Right cardiac atrium (tissue), 5 donors: ENCODE data around the gene ITGAX. TPM values are rescaled to one million over a fixed set of nuclear protein-coding genes. Genes with fewer than 3 reads are reported as not detected.
A peak's percentile ranks its signal among the peaks of the same experiment; 100 is the strongest.
"Not testable (repeated sequence)": the region's sequence is repeated elsewhere in the genome, so short reads cannot be mapped to it uniquely, and the experiment has no call there.

Experiments used
- ATAC-seq, 2 donors: fragments of 200-7000 bp; cut with Tn5 transposase; one replicate each; pipeline versions ENCODE4 v1.8.0 to v1.9.1; 2020; ENCODE audit warnings: moderate library complexity in 2 of 2, mild to moderate bottlenecking in 1 of 2
- DNase-seq, 3 donors: peaks; one replicate each; pipeline ENCODE4 v3.0.0-alpha.2; 2020
- H3K27ac ChIP-seq: one replicate; pipeline ENCODE4 v1.5.1; 2013; ENCODE audit warnings: mild to moderate bottlenecking, low read length, control low read depth, moderate library complexity
- H3K27me3 ChIP-seq: one replicate; pipeline ENCODE4 v1.6.1; 2013; ENCODE audit not compliant: control insufficient read depth, insufficient read depth
- H3K4me1 ChIP-seq: one replicate; pipeline ENCODE4 v1.6.1; 2013; ENCODE audit warnings: low read length; ENCODE audit not compliant: control insufficient read depth, insufficient read depth
- H3K4me3 ChIP-seq: one replicate; pipeline ENCODE4 v1.5.1; 2013; ENCODE audit warnings: low read length, control low read depth
- H3K9me3 ChIP-seq: one replicate; pipeline ENCODE4 v1.6.1; 2013; ENCODE audit warnings: low read length; ENCODE audit not compliant: control insufficient read depth
- WGBS: extraction: QIAGEN DNeasy Blood & Tissue Kit; methylation state at CpG from one replicate; pipeline ENCODE4 v1.1.7; 2013; 5-methylcytosine and 5-hydroxymethylcytosine counted together
- intact Hi-C, 4 donors: fragments of 100-400 bp; cut with DNase I; formaldehyde crosslinking; loops; one replicate each; pipeline versions ENCODE4 v1.11.0 to v1.14.0; 2022 to 2023
- long read RNA-seq, 4 donors: library from polyadenylated mRNA; unstranded; transcript quantifications; one replicate each; pipeline ENCODE4 v2.0.0, GENCODE V29; 2020 to 2021
- polyA plus RNA-seq: library from polyadenylated mRNA; stranded (reverse); fragments of 200-250 nt; gene quantifications from one replicate; pipeline ENCODE4 v1.2.3, GENCODE V29; 2013
- total RNA-seq, 4 donors: library from RNA; stranded (reverse); fragmentation: NEBNext Ultra II Directional; extraction: Animal tissue kit (Norgen Biotek cat#: 25700); gene quantifications; one replicate each; pipeline ENCODE4 v1.2.1, GENCODE V29; 2021
- donor health status: healthy with polysubstance abuse.
- donor health status: DM: no; HTN: yes; CAD: no.
- donor health status: DM: no; HTN: no; CAD: no.
- donor health status: DM: no; HTN: yes; CAD: no; lungs with severe emphysema.
- donor health status: DM: yes; HTN: yes; CAD: no.

The ITGAX gene
- total RNA-seq (1 to 10 TPM; 1.6 to 2.1 (median 1.9) TPM), polyA plus RNA-seq (1.1 TPM)
- long read RNA-seq, donor 1, partial matches to known transcripts, result 1 of 2 reads
- long read RNA-seq, donor 1, other reads (novel, unspliced or antisense), result 1 of 2 reads
- long read RNA-seq, donor 2, result 0 reads
- long read RNA-seq, donor 3, partial matches to known transcripts, result 0 of 1 reads
- long read RNA-seq, donor 3, other reads (novel, unspliced or antisense), result 1 of 1 reads
- long read RNA-seq, donor 4, result 0 reads

DNA sequence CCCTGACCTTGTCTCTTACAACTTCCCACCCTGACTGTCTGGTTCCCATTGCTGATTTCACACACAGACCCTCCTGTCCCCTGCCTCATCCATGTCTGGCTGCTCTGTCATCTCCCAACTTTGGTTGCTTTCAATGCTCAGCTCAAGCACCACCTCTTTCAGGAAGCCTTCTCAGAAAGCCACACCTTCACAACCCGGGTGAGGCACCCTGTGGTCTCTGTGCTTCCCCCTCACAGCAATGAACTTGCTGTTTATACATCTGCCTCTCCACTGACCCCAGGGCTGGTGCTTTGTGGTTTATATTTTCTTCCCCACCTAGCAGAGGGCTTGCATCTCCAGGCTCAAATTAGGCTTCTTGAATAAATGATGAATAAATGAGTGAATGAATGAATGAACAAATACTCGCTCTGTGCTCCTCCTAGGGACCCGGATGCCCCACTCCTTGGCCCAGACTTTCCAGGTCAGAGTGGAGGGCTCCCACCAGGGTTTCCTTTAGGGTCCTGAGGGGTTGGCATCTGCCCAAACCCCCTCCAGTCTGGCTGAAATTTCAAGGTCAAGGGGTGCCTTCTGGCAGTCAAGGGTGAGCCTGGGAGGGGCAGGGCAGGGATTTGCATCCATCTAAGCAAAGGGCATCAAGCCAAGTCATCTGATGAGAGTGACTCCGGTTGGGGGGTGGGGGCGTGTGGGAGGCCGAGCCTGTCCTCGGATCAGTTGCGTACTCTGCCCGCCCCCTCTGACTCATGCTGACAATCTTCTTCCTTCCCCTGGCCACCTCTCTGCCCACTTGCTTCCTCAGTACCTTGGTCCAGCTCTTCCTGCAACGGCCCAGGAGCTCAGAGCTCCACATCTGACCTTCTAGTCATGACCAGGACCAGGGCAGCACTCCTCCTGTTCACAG, at the start of gene ITGAX:
Gene ITGAX, plus strand, starts transcription at position 783 of the 898 bp plus-strand sequence. Its CDS starts 79 bp downstream, at position 862.
- Histone ChIP-seq H3K4me3 (no peak within 1 kb of the TSS), H3K27ac (no peak within 1 kb of the TSS), H3K9me3 (no peaks in the 10 kb centered on the region), H3K27me3 (no peaks in the 10 kb centered on the region), H3K4me1 (no peaks in the 10 kb centered on the region)
- DNase-seq (peak in 2 of 3 donors; percentile 62 to 70), ATAC-seq (peak in 1 of 2 donors; percentile 46)
- 28% methylated on average over 10 of the region's 10 CpGs for WGBS
- intact Hi-C loops, result no loop called here

DNA sequence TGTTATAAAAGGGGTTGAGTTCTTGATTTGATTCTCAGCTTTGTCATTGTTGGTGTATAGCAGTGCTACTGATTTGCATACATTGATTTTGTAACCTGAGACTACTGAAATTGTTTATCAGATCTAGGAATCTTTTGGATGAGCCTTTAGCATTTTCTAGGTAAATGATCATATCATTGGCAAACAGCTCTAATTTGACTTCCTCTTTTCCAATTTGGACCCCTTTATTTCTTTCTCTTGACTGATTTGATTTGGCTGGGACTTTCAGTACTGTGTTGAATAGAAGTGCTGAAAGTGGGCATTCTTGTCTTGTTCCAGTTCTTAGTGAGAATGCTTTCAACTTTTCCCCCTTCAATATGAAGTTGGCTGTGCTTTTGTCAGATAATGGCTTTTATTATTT, 49.8 kb upstream of the ITGAX start:
- no peak for DNase-seq
- Histone ChIP-seq H3K4me3 (no peak overlapping the region), H3K9me3 (no peaks in the 10 kb centered on the region), H3K4me1 (no peaks in the 10 kb centered on the region), H3K27ac (no peak overlapping the region), H3K27me3 (no peaks in the 10 kb centered on the region)
- ATAC-seq, result no peak
- intact Hi-C loops, result no loop called here

DNA sequence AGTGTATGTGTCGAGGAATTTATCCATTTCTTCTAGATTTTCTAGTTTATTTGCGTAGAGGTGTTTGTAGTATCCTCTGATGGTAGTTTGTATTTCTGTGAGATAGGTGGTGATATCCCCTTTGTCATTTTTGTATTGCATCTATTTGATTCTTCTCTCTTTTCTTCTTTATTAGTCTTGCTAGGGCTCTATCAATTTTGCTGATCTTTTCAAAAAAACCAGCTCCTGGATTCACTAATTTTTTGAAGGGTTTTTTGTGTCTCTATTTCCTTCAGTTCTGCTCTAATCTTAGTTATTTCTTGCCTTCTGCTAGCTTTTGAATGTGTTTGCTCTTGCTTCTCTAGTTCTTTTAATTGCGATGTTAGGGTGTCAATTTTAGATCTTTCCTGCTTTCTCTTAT, 46.6 kb upstream of the ITGAX start:
- intact Hi-C loops, H3K27me3 ChIP-seq, H3K9me3 ChIP-seq, H3K4me1 ChIP-seq, DNase-seq, ATAC-seq, H3K27ac ChIP-seq, H3K4me3 ChIP-seq: not testable (repeated sequence)
- 81% methylated on average over 2 of the region's 3 CpGs for WGBS

DNA sequence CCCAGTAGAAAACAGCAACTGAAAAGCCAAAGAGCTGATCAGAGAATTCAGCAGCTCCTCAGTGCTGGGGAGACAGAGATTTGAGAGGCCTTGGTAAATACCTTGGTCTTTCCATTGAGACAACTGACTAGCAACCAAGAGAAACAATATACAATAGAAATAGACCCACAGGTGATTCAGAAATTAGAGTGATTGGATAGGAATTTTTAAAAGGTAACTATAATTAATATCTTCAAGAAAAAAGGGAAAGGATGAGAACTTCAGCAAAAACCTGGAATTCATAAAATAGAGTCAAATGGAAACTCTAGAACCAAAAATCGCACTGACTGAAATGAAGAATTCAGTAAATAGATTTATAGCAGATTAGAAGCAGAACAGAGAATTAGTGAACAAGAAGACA, 32.5 kb upstream of the ITGAX start:
- DNase-seq (no peak), ATAC-seq (no peak)
- H3K27me3 ChIP-seq, result no peaks in the 10 kb centered on the region
- H3K9me3 ChIP-seq, result no peaks in the 10 kb centered on the region
- H3K4me1 ChIP-seq, result no peaks in the 10 kb centered on the region
- H3K4me3 ChIP-seq, result no peak overlapping the region
- no peak overlapping the region for H3K27ac ChIP-seq
- WGBS, result 75% methylated on average over 1 of the region's 1 CpG
- intact Hi-C loops, result no loop called here

DNA sequence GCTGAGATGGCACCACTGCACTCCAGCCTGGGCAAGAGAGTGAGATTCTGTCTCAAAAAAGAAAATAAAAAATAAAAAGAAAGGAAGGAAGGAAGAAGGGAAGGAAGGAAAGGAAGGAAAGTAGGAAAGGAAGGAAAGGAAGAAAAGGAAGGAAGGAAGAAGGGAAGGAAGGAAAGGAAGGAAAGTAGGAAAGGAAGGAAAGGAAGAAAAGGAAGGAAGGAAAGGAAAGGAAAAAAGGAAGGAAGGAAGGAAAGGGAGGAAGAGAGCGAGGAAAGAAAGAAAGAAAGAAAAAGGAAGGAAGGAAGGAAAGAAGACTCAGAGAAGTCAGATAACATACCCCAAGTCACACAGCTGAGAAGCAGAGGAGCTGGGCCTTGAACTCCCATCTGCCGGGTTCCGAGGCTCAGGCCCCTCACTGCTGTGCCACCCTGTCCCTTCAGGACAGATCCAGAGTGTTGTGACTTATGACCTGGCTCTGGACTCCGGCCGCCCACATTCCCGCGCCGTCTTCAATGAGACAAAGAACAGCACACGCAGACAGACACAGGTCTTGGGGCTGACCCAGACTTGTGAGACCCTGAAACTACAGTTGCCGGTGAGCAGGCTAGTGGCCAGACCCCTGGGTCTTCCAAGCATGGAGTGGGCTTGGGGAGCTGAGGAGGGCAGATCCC, 30.9 kb upstream of the ITGAX start:
- intact Hi-C loops, result no loop called here
- DNase-seq (no peak), ATAC-seq (no peak)
- Histone ChIP-seq H3K4me3 (no peak overlapping the region), H3K27me3 (no peaks in the 10 kb centered on the region), H3K4me1 (no peaks in the 10 kb centered on the region), H3K27ac (no peak overlapping the region), H3K9me3 (no peaks in the 10 kb centered on the region)
- WGBS, result 90% methylated on average over 10 of the region's 10 CpGs

DNA sequence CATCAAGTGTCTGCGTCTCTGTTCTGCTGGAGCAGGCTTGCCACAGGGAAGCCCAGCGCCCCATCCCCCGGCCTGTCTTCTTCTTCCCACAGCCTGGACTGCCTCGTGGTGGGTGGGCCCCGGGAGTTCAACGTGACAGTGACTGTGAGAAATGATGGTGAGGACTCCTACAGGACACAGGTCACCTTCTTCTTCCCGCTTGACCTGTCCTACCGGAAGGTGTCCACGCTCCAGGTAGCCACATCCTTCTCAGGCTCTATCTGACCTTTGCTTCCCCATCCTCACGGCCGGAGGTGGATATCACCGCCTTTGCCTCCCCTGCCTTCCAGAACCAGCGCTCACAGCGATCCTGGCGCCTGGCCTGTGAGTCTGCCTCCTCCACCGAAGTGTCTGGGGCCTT, 29.8 kb upstream of the ITGAX start:
- ATAC-seq (no peak), DNase-seq (no peak)
- Histone ChIP-seq H3K4me3 (no peak overlapping the region), H3K9me3 (no peaks in the 10 kb centered on the region), H3K27ac (no peak overlapping the region), H3K4me1 (no peaks in the 10 kb centered on the region), H3K27me3 (no peaks in the 10 kb centered on the region)
- 80% methylated on average over 16 of the region's 16 CpGs for WGBS
- intact Hi-C loops, result no loop called here

DNA sequence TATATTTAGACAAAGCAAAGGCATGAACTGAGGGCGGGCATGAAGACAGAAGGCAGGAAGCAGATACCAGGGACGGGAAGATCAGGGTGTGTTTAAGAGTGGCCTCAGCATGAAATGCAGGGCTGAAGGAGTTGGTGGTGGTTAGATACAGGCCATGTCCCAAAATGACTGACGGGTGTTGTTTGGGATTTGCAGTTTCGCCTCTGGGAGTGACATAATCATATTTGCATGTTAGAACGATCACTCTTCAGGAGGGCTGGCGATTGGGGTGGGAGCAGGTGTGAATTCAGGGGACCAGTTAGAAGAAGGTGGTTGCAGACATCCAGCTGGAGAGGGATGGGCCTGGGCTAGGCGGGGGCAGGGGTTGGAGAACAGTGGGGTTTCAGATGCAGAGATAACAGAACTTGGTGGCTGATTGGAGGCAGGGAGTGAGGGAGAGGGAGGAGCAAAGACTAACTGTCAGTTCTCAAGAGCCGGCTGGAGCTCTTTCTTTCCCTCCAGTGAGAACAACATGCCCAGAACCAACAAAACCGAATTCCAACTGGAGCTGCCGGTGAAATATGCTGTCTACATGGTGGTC, 27.2 kb upstream of the ITGAX start:
- intact Hi-C loops, result no loop called here
- no peaks in the 10 kb centered on the region for H3K4me1 ChIP-seq
- ATAC-seq, result no peak
- 33% methylated on average over 10 of the region's 10 CpGs for WGBS
- no peak overlapping the region for H3K27ac ChIP-seq
- no peaks in the 10 kb centered on the region for H3K27me3 ChIP-seq
- no peaks in the 10 kb centered on the region for H3K9me3 ChIP-seq
- DNase-seq, result no peak
- no peak overlapping the region for H3K4me3 ChIP-seq

DNA sequence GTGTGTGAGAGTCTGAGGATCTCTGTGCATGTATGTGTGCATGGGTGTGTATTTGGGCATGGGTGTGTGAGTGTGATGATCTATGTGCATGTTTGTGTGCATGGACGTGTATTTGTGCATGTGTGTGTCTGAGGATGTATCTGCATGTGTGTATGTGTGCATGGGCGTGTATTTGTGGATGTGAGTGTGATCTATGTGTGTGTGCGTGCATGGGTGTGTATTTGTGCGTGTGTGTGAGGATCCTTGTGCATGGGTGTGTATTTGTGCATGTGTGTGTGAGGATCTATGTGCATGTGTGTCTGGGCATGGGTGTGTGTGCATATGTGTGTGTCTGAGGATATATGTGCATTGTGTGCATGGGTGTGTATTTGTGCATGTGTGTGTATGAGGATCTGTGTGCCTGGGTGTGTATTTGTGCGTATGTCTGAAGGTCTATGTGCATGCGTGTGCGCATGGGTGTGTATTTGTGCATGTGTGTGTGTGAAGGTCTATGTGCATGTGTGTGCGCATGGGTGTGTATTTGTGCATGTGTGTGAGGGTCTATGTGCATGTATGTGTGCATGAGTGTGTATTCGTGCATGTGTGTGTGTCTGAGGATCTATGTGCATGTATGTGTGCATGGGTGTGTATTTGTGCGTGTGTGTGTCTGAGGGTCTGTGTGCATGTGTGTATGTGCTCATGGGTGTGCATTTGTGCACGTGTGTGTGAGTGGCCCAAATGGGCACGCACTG, 26.5 kb upstream of the ITGAX start:
- no peak for ATAC-seq
- Histone ChIP-seq H3K27ac (no peak overlapping the region), H3K27me3 (no peaks in the 10 kb centered on the region), H3K4me1 (no peaks in the 10 kb centered on the region), H3K9me3 (no peaks in the 10 kb centered on the region), H3K4me3 (no peak overlapping the region)
- intact Hi-C loops, result no loop called here
- DNase-seq, result no peak
- 78% methylated on average over 12 of the region's 12 CpGs for WGBS

DNA sequence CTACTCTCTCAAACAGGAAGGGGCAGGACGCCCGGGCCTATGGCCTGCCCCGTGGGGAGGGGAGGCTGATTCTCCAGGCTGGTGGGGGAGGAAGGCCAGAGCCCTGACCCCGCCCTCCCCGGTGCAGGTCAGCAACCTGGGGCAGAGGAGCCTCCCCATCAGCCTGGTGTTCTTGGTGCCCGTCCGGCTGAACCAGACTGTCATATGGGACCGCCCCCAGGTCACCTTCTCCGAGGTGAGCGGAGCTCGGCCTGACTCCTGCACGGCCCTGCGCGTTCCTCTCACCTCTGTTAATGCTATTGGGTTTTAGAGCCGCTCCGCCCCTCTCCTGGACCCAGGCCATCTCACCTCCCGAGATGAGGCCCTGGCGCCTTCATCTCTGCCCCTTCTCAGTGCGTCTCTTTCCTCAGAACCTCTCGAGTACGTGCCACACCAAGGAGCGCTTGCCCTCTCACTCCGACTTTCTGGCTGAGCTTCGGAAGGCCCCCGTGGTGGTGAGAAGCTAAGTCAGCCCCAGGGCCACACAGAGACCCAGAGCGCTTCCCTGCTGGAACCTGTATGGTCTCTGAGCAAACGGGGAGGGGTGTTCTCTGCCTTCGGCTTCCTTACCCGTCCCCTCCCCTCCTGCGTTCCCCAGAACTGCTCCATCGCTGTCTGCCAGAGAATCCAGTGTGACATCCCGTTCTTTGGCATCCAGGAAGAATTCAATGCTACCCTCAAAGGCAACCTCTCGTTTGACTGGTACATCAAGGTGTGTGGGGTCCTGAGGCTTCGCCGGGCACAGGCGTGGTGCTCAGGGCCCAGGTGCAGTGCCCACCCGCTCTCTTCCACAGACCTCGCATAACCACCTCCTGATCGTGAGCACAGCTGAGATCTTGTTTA, 25.1 kb upstream of the ITGAX start:
- H3K4me1 ChIP-seq, result no peaks in the 10 kb centered on the region
- intact Hi-C loops, result loop anchor here in 1 of 4 donors (10.0 kb wide), 1 partner anchor 345 kb away; the partner anchor contains the start of gene HSD3B7
- DNase-seq (no peak), ATAC-seq (no peak)
- no peaks in the 10 kb centered on the region for H3K9me3 ChIP-seq
- H3K27me3 ChIP-seq, result no peaks in the 10 kb centered on the region
- H3K27ac ChIP-seq, result no peak overlapping the region
- no peak overlapping the region for H3K4me3 ChIP-seq
- 39% methylated on average over 39 of the region's 39 CpGs for WGBS

DNA sequence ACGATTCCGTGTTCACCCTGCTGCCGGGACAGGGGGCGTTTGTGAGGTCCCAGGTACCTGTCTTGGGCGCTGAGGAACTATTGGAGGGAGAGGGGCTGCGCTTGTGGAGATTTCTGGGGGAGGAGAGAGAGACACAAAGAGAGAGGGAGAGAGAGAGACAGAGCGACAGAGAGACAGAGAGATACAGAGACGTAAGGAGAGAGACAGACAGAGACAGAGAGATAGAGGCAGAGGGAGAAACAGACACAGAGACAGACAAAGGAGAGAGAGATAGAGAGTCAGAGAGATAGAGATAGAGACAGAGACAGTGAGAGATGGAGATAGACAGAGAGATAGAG, 24.5 kb upstream of the ITGAX start:
- ATAC-seq, result no peak
- intact Hi-C loops, result loop anchor here in 1 of 4 donors (10.0 kb wide), 1 partner anchor 346 kb away; the partner anchor contains the start of gene HSD3B7
- H3K27me3 ChIP-seq, result no peaks in the 10 kb centered on the region

More for the DNA sequence above, 24.5 kb upstream of the ITGAX start:
- Histone ChIP-seq H3K27ac (no peak overlapping the region), H3K4me1 (no peaks in the 10 kb centered on the region), H3K4me3 (no peak overlapping the region), H3K9me3 (no peaks in the 10 kb centered on the region)
- 29% methylated on average over 8 of the region's 8 CpGs for WGBS
- DNase-seq, result no peak
